Smooth muscle cell of the brain vasculature (primary cell): ENCODE measurements around the gene GRIN3B.
"Not testable (repeated sequence)": the region's sequence is repeated elsewhere in the genome, so short reads cannot be mapped to it uniquely, and the experiment has no call there.

ENCODE experiments used
- DNase-seq: peaks from one replicate; pipeline ENCODE4 v3.0.0-alpha.2; 2012; ENCODE audit warnings: low read depth, low spot score

GRIN3B gene

DNA sequence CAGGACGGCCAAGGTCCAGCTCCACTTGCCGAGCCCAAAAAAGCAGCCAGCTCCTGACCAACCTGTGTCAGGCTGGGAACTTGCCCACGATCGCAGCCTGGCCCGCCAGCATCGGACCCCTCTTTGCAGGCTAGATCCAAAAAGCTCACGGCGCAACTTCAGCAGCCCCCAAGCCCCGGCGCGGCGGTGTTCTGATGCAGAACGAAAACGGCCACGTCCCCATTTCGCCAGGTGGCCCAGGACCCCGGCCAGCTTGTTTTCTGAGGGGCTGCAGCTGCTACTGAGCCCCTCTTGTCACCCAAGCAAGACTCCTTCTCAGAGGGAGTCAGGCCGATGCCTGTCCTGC, 19.4 kb downstream of the GRIN3B start:
- no peak for DNase-seq

DNA sequence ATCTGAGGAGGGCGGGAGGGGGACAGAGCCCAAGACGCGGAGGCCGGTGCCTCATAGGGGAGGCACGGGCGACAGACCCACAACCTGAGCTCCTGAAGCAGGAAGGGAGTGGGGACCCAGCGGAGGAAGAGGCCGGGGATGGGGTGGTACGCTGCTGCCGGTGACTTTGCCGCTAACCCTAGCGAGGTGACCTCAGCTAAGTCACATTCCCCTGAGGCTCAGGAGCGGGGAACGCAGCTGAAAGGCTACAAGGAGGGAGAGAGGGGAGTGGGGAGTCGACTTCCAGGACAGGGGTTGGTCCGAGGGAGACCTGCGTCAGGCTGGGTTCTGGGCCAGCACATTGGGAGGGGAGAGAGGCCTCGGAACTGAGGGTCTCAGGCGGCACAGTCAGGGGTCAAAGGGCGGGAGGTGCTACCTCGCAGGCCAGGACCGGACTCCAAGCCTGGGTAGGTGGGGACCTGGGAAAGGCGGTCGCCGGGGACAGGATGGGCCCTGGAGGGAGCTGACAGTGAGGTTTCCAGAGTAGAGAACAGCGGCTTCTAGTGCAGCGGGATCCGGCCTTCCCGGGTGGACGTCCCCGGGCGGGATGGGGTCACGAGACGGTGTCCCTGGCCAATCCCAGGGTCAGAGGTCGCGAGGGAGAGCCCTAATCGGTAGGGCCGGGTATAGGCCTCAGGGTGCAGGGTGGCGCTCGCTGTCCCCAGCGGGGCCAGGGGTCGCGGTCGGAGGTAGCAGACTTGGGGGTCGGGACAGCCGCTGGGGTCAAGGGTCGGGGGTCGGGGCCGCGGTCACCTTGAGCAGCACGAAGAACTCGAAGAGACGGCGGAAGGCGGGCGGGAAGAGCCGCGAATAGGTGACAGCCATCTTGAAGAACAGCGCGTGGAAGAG, 20.0 kb downstream of the GRIN3B start:
- no peak for DNase-seq

DNA sequence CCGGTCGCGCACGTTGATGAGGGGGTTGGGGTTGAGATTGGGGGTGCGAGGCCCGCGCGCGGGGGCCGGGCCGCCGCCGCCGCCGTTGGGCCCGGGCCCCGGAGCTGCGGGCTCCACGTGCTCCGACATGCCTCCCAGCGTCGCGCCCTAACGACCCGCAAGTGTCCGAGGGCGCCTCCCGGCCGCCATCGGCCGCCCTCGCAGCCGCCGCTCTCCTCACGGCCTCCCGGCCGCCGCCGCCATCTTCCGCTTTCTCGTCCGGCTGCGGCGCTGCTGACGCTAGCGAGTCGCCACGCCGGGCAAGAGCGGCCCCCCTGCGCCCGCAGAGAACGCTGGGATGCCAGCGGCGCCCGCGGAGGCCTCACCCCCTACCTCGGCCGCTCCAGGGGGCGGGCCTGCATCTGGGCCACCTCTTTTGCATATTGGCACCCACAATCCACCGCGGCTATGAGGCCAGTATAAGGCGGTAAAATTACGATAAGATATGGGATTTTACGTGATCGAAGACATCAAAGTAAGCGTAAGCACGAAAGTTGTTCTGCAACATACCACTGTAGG, 20.7 kb downstream of the GRIN3B start, which contains the start of gene TMEM259:
Gene TMEM259, minus strand, starts transcription at position 256 of the 558 bp plus-strand sequence. Its CDS starts 127 bp downstream, at position 129.
- peak; percentile 91 for DNase-seq

DNA sequence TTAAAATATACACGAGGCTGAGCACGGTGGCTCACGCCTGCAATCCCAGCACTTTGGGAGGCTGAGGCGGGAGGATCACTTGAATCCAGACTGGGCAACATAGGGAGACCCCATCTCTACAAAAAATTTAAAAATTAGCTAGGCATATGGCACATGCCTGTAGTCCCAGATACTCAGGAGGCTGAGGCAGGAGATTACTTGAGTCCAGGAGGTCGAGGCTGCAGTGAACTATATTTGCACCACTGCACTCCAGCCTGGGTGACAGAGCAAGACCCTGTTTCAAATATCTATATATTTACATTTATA, 23.6 kb downstream of the GRIN3B start:
- not testable (repeated sequence) for DNase-seq

DNA sequence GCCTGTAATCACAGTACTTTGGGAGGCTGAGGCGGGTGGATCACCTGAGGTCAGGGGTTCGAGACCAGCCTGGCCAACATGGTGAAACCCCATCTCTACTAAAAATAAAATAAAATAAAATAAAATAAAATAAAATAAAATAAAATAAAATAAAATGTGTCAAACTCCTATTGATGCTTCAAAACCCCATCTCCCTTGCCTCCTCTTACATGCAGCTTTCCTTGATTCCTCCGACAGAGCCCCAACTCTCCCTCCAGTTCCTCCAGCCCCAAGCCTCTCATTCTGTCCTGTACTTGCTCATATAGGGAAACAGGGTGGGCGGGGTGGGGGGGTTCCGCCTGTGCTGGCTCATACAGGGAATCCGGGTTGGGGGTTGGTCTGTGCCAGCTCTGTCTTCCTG, 24.9 kb downstream of the GRIN3B start:
- DNase-seq, result not testable (repeated sequence)

DNA sequence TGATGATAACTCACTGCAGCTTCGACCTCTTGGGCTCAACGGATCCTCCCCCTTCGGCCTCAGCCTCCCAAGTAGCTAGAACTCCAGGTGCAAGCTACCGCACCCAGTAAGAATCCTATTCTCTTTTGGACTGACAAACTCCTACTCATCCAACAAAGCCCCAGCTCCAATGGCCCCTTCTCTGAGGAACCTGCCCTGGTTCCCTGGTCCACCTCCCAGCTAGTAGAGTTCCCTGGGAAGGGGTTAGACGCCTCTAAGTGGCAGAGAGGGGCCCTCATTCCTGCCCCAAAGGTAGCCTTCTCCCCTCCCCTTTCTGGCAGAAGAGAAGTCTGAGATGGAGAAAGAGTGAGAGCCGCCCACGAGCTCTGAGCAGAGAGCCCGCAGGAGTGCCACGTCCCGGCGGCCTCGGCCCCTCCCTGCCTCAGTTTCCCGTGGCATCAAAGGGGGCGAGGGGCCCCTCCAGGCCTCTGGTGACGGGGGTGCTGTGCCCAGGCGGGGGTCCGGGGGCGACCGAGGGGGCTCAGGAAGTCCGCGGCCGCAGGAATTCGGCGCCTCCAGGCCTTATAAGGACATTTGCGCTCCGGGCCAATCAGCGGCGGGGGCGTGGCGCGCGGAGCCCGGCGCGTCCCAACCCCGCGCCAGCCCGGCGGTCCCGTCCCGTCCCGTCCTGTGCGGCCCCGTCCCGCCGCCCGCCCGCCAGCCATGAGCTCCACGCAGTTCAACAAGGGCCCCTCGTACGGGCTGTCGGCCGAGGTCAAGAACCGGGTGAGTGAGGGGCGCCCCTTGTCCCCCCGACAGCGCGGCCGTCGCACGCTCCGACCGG, 26.0 kb downstream of the GRIN3B start, which contains the start of gene CNN2:
Gene CNN2, plus strand, starts transcription at position 649 of the 823 bp plus-strand sequence. Its CDS starts 54 bp downstream, at position 703.
- no peak for DNase-seq

DNA sequence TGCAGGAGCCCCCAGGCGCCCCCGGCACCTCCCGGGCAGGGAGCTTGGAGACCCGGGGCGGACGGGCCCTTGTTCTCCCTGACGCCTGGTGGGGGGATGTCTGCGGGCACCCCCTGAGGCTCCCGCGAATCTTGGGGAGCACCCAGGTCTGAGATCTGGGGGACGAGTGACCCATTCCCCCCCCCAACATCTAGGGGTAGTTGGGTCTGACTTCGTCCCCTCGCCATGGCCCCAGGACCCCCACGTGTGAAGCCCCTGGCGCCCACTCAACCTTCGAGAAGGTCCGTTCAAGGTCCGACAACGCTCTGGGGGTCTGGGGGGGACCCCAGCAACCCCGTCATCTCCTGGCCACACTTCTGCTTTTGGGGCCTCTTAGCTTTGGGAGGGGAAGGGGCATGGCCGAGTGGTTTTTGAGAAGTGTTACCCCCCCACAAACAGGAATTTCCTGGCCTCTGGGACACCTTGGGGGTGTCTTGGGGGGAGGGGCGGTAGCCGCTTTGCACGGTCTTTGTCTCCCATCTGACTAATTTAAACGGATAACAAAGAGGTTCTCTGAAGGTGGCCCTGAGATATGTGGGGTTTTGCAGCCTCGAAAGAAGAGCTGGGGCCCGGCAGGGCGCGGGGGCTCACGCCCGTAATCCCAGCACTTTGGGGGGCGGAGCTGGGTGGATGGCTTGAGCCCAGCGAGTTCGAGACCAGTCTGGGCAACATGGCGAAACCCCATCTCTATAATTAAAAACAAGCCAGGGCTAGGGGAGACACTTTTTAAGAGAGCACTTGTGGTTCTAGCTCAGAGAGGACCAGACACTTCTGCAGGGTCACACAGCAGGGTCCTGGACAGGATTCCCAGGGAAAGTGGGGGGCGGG, 26.8 kb downstream of the GRIN3B start:
- DNase-seq, result no peak

DNA sequence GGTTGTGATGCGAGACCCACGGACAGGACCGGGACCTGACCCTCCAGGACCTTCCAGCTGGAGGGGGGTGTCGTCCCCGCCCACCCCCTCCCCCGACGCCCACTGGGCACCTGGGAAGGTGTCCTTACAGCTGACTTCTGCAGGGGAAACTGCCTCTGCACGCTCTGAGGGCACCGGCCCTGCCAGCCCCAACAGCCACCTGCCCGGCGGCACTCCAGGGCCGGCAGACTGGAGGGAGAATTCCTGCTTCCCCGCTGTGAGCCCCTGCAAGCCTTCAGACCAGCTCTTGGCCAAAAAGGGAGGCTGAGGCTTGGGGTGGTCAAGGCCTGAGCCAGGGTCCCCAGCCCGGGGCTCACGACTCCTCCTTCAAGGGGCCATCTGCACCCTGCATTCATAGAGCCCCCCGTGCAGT, 27.4 kb downstream of the GRIN3B start:
- DNase-seq, result no peak

DNA sequence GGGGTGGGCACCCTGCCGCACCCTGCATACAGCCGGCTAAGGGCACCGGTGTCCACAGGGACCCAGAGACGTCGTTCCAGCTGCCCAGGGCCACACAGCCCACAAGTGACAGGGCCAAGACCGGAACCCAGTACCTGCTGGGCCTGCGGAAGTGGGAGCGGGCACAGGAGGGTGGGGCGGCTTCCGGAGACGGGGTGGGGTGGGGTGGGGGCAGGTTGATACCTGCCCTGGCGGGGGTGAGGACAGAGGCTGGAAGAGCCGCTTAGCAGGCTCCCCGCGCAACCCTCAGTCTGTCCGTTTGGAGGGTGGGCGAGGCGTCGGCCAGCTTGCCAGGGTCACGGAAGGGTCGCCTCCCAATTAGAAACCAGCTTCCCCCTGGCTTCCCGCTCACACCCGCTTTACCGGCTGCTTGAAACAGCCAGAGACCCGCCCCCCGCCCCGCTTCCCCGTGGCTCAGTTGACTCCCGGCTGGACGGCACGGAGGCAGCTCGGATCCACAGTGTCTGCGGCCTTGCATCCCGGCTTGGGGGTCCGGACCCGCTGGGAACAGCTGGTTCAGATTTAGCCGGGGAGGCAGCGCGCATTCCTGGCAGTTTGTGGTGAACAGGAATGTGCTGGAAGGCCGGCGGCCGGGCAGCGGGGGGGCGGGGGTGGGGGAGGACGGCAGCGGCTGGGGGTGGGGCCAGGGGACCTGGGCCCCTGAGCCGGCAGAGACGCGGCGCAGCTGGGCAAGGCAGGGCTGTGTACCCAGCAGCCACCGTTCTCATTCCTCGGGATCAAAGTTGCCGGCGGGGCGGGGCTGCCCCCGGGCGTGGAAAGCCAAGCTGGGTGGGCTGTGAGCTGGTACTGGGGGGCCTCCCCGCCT, 28.1 kb downstream of the GRIN3B start:
- DNase-seq, result peak; percentile 98

DNA sequence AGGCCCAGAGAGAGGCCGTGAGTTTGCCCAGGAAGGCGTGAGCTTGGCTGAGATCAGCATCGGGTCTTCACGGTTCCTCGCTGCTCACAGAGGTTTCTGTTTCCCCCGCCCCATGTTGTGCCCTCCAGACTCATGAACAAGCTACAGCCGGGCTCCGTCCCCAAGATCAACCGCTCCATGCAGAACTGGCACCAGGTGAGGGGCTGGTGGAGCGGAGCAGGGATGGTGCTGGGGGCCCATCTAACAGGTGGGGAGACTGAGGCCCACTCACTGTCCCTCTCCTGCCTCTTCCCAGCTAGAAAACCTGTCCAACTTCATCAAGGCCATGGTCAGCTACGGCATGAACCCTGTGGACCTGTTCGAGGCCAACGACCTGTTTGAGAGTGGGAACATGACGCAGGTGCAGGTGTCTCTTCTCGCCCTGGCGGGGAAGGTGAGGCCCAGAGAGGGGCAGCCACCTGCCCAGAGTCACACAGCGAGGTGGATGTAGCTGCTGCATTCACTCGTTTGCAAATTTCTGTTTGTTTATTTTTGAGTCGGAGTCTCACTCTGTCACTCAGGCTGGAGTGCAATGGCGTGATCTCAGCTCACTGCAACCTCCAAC, 32.1 kb downstream of the GRIN3B start:
- DNase-seq, result no peak

DNA sequence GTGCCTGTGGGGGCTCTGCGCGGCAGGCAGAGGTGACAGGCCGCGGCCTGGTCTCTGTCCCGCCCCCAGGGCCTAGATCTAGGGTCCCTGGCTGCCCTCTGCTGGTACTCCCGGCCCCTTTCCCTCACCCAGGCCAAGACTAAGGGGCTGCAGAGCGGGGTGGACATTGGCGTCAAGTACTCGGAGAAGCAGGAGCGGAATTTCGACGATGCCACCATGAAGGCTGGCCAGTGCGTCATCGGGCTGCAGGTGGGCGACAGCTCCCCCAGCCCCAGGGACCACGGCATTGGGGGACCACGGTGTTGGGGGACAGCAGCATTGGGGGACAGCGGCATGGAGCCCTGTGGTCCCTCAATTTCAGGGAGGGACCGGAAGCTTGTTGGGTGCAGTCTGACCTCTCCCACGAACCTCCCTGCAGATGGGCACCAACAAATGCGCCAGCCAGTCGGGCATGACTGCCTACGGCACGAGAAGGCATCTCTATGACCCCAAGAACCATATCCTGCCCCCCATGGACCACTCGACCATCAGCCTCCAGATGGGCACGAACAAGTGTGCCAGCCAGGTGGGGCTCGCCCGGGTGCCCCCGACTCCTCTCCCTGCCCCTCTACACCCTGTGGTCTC, 35.9 kb downstream of the GRIN3B start:
- no peak for DNase-seq

DNA sequence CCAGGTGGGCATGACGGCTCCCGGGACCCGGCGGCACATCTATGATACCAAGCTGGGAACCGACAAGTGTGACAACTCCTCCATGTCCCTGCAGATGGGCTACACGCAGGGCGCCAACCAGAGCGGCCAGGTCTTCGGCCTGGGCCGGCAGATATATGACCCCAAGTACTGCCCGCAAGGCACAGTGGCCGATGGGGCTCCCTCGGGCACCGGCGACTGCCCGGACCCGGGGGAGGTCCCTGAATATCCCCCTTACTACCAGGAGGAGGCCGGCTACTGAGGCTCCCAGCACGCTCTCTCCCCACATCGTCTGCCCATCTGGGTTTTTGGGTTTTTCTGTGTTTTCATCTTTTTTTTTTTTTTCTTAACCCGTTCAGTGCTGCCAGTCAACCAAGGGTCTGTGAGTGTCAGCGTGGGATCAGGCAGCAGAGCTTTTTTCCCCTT, 37.4 kb downstream of the GRIN3B start:
- no peak for DNase-seq

DNA sequence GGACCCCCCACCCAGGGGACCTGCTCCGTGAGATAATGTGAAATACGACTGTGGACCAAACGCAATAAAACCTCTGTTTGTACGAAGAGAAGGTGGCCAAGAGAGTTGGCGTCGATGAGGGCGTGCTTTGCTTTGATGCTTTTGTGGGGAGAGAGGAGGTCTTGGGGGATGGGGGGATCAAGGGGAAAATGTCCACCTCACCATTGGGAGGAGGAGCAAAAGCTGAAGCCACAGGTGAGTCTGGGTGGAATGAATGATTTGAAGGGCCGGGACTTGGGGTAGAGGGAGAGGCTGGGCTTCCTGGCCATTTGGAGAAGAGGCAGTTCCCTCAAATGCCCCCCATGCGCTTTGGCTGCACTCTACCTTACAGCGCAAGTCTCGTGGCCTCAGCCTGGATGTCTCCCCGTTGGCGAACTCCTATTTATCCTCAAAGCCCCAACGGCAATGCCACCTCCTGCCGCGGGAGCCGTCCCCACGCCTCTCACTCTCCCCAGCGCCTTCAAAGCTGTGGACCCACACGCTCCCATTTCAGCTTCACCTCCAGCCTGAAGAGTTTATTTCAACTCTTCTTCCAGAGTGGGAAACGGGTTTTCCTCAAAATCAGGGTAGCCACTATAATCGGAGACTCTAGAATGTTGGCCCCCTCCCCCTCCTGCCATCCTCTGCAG, 38.9 kb downstream of the GRIN3B start:
- no peak for DNase-seq

DNA sequence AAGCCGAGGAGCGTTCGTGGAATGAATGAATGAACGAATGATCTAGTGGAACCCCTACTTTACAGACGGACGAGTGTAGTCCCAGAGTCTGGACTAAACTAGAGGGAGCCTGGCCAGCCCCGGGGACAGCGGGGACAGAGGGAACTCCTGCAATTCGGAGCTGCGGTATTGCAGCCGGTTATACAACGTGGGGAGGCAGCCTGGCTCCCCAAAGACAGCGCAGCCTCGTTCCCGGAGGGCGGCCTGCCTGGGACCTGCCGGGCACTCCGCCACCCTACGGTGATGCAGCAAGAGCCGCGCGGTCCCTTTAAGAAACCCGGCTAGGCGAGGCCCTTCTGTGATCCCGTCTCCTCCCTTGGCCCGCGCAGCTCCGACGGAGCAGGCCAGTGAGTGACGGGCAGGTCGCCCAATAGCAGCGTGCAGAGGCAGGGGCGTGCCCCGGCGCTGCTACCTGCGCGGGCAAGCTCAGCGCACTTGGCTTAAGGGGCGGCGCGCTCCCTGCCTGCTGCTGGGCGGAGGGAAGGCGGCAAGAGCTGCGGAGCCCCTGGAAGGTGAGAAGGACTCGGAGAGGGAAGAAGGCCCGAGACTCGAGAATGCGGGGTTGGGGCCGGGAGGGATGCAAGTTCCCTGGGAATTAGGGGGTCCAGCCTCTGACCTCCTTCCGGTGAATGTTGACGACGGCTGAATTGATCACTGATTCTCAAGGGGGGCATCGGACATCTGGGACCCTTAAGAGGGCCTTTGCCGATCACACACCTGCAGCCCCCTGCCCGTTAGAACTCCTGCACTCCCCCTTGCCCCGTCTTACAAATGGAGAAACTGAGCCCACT, 39.6 kb downstream of the GRIN3B start, which contains the start of gene ABCA7:
Gene ABCA7, plus strand, starts transcription at position 462 of the 830 bp plus-strand sequence. CDS start 1,255 bp downstream, outside the sequence.
- peak; percentile 92 for DNase-seq

DNA sequence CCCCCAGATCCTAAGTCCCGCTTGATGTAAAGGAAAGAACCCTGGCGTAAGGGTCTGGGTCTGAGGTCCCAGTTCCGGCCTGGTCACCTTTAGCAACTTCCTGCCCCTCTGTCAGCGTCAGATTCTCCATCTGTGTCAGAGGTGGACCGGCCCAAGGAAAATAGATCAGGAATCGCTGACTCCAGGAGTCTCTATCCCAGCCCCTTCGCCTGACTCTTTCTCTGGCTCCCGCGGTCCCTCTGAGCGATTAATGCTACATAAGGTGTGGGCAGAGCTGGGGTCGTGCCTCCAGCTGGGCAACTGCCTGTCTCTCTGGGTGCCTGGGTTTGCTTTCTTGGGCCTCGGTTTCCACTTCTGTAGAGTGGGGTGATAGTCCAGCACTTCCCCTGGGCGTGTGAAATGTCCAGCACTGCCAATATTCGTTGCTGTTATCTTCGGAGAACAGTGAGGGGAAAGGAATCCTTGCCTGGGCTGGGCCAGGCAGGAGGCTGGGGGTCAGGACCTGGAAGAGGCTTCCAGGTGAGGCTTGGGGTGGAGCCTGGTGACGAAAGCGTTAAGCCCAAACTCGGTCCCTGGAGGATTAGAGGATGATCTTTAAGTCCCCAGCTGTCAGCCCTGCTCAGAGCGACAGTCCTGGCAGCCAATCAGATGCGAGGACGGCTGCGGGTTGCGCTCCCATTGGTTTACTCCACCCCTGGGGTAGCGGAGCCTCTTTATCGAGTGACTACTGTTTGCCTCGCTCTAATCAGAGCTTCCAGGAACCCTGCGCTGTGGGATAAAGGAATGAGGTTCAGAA, 40.5 kb downstream of the GRIN3B start:
- peak; percentile 75 for DNase-seq

DNA sequence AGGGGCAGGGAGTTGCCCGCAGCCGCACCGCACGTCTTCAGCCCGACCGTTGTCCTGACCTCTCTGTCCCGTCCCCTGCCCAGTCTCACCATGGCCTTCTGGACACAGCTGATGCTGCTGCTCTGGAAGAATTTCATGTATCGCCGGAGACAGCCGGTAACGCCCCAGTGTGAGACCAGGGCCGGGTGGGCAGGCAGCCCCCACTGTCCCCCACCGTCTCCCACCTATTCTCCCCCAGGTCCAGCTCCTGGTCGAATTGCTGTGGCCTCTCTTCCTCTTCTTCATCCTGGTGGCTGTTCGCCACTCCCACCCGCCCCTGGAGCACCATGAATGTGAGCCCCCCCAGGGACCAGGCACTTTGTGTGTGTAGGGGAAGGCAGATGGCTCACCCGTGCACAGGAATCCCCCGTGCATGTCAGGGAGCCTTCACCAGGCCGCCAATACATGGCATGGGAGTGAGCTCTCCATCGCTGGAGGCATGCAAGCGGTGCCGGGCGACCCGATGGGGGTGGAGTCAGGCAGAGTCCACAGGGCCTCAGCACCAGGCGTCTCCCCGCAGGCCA, 41.1 kb downstream of the GRIN3B start:
- DNase-seq, result no peak
